H1 (cell line): ENCODE results near the gene FSTL4. TPM values are rescaled to one million over a fixed set of nuclear protein-coding genes. Genes with fewer than 3 reads are reported as not detected.

Source experiments
- CTCF ChIA-PET: fragments of 300-600 bp; sonication (Branson Sonifier 250); formaldehyde crosslinking; loops from one replicate; lab custom pipeline; 2021; ENCODE audit not compliant: partially characterized antibody; lab: Charles Lee
- POLR2A ChIA-PET: fragments of 300-600 bp; sonication (Branson Sonifier 250); formaldehyde crosslinking; loops from one replicate; lab custom pipeline; 2021; ENCODE audit warnings: inconsistent platforms; ENCODE audit not compliant: partially characterized antibody; lab: Charles Lee
- DNase-seq, 2 experiments: peaks; one replicate each; pipeline versions ENCODE4 v3.0.0 to v3.0.0-alpha.2; 2010 to 2022; ENCODE audit warnings: low spot score in 2 of 2, low read depth in 1 of 2, mixed read lengths in 1 of 2
- FAIRE-seq: peaks from 2 replicates; lab custom pipeline; 2011; peaks lifted over from hg19 to GRCh38; lab: Jason Lieb, UNC
- H2AFZ ChIP-seq: 2 replicates; pipeline ENCODE4 v1.8.1; 2012; ENCODE audit warnings: low read length, inconsistent platforms
- H2AK5ac ChIP-seq: 2 replicates; pipeline ENCODE4 v1.6.1; 2013; ENCODE audit warnings: low read depth, low read length
- H2BK120ac ChIP-seq: replicated peaks from 2 replicates; pipeline ENCODE3; 2013; ENCODE audit warnings: low read depth, low read length, inconsistent platforms
- H2BK12ac ChIP-seq: 2 replicates; pipeline ENCODE4 v1.6.1; 2013; ENCODE audit warnings: low read depth, low read length
- H2BK15ac ChIP-seq: 2 replicates; pipeline ENCODE4 v1.6.1; 2013; ENCODE audit warnings: low read length
- H2BK20ac ChIP-seq: 2 replicates; pipeline ENCODE4 v1.6.1; 2013; ENCODE audit warnings: low read length
- H2BK5ac ChIP-seq: 2 replicates; pipeline ENCODE4 v1.6.1; 2013; ENCODE audit warnings: low read depth, low read length
- H3K14ac ChIP-seq: 2 replicates; pipeline ENCODE4 v1.6.1; 2013; ENCODE audit warnings: inconsistent platforms; ENCODE audit not compliant: insufficient read length
- H3K18ac ChIP-seq: 2 replicates; pipeline ENCODE4 v1.6.1; 2013; ENCODE audit warnings: low read length; ENCODE audit errors: extremely low read depth
- H3K23ac ChIP-seq: 2 replicates; pipeline ENCODE4 v1.6.1; 2013; ENCODE audit warnings: inconsistent platforms; ENCODE audit not compliant: insufficient read length
- H3K23me2 ChIP-seq: 2 replicates; pipeline ENCODE4 v1.6.1; 2013; ENCODE audit warnings: low read depth, low read length
- H3K27ac ChIP-seq: 2 replicates; pipeline ENCODE4 v1.6.1; 2011; ENCODE audit warnings: low read depth, low read length, inconsistent platforms
- H3K27me3 ChIP-seq, 4 experiments: replicated peaks in 1 of 4; 1 replicate in 1 of 4; 2 replicates in 3 of 4; pipeline versions ENCODE4 v1.6.1 to v1.8.1; 2011 to 2013; ENCODE audit warnings: low read length in 3 of 4, mild to moderate bottlenecking in 3 of 4, inconsistent platforms in 2 of 4, mixed read lengths in 2 of 4, moderate library complexity in 1 of 4; ENCODE audit not compliant: control insufficient read depth in 3 of 4, insufficient read depth in 3 of 4; ENCODE audit errors: extremely low read depth in 1 of 4
- H3K36me3 ChIP-seq, 4 experiments: 2 replicates each; pipeline versions ENCODE4 v1.6.1 to v1.8.1; 2011 to 2013; ENCODE audit warnings: mild to moderate bottlenecking in 4 of 4, low read length in 3 of 4, moderate library complexity in 2 of 4, control low read depth in 1 of 4, inconsistent platforms in 1 of 4; ENCODE audit not compliant: insufficient read depth in 4 of 4, control insufficient read depth in 2 of 4
- H3K4ac ChIP-seq: replicated peaks from 2 replicates; pipeline ENCODE3; 2013; ENCODE audit warnings: low read length, low read depth, mixed read lengths, inconsistent platforms; ENCODE audit not compliant: insufficient read length
- H3K4me1 ChIP-seq, 4 experiments: replicated peaks in 1 of 4; 1 replicate in 1 of 4; 2 replicates in 3 of 4; pipeline versions ENCODE4 v1.6.1 to v1.8.1; 2011 to 2013; ENCODE audit warnings: low read length in 3 of 4, inconsistent platforms in 2 of 4, mixed read lengths in 1 of 4; ENCODE audit not compliant: insufficient read depth in 4 of 4, control insufficient read depth in 3 of 4
- H3K4me2 ChIP-seq, 2 experiments: 2 replicates each; pipeline versions ENCODE4 v1.6.1 to v1.8.1; 2011 to 2013; ENCODE audit warnings: low read depth in 2 of 2, low read length in 2 of 2, control low read depth in 1 of 2, inconsistent platforms in 1 of 2, mild to moderate bottlenecking in 1 of 2; ENCODE audit not compliant: insufficient read depth in 1 of 2
- H3K4me3 ChIP-seq, 4 experiments: fragments of 200-600, 300-600 bp in 1 of 4; sonication (generic), shearing (Covaris generic), sonication (Bioruptor Twin) in 1 of 4; 2 replicates each; pipeline versions ENCODE4 v1.5.1 to v1.8.1; 2011 to 2016; ENCODE audit warnings: low read length in 4 of 4, low read depth in 3 of 4, control low read depth in 2 of 4, inconsistent platforms in 2 of 4, mild to moderate bottlenecking in 2 of 4, mixed read lengths in 1 of 4, moderate library complexity in 1 of 4; ENCODE audit not compliant: insufficient read depth in 2 of 4; ENCODE audit errors: extremely low read depth in 1 of 4
- H3K56ac ChIP-seq: replicated peaks from 2 replicates; pipeline ENCODE3; 2013; ENCODE audit warnings: low read depth, mild to moderate bottlenecking, mixed read lengths, low read length, inconsistent platforms; ENCODE audit not compliant: insufficient read length
- H3K79me1 ChIP-seq: 2 replicates; pipeline ENCODE4 v1.6.1; 2013; ENCODE audit warnings: low read depth, low read length, control low read depth
- H3K79me2 ChIP-seq, 2 experiments: 2 replicates each; pipeline versions ENCODE4 v1.6.1 to v1.8.1; 2012 to 2013; ENCODE audit warnings: low read length in 2 of 2, mild to moderate bottlenecking in 2 of 2, inconsistent platforms in 1 of 2; ENCODE audit not compliant: insufficient read depth in 2 of 2, control insufficient read depth in 1 of 2
- H3K9ac ChIP-seq, 4 experiments: replicated peaks in 1 of 4; 1 replicate in 1 of 4; 2 replicates in 3 of 4; pipeline versions ENCODE4 v1.6.1 to v1.8.1; 2011 to 2013; ENCODE audit warnings: low read depth in 3 of 4, low read length in 3 of 4, control low read depth in 2 of 4, mild to moderate bottlenecking in 2 of 4, moderate library complexity in 2 of 4, inconsistent platforms in 1 of 4; ENCODE audit errors: extremely low read depth in 1 of 4
- H3K9me3 ChIP-seq, 2 experiments: 2 replicates each; pipeline versions ENCODE4 v1.6.1 to v1.8.1; 2012 to 2013; ENCODE audit warnings: mild to moderate bottlenecking in 2 of 2, moderate library complexity in 2 of 2, control low read depth in 1 of 2, inconsistent platforms in 1 of 2, low read depth in 1 of 2, low read length in 1 of 2, mixed read lengths in 1 of 2; ENCODE audit not compliant: insufficient read depth in 2 of 2
- H4K20me1 ChIP-seq, 2 experiments: replicated peaks in 1 of 2; 2 replicates each; pipeline versions ENCODE3 to v1.8.1; 2011 to 2013; ENCODE audit warnings: inconsistent platforms in 2 of 2, low read length in 2 of 2, mild to moderate bottlenecking in 1 of 2; ENCODE audit not compliant: insufficient read depth in 2 of 2, control insufficient read depth in 1 of 2
- H4K5ac ChIP-seq: 2 replicates; pipeline ENCODE4 v1.6.1; 2013; ENCODE audit warnings: low read length, low read depth, mixed read lengths, inconsistent platforms; ENCODE audit not compliant: insufficient read length
- H4K8ac ChIP-seq: 2 replicates; pipeline ENCODE4 v1.8.0; 2013; ENCODE audit warnings: mild to moderate bottlenecking, moderate library complexity, low read length, inconsistent platforms; ENCODE audit not compliant: insufficient read depth; ENCODE audit errors: extremely low read depth
- H4K91ac ChIP-seq: replicated peaks from 2 replicates; pipeline ENCODE3; 2013; ENCODE audit warnings: low read length, mixed read lengths, inconsistent platforms; ENCODE audit not compliant: insufficient read length
- ASH2L ChIP-seq: fragments of 200-600, 300-600 bp; sonication (generic); IDR thresholded peaks from one replicate; pipeline ENCODE4 v1.7.1; 2017; ENCODE audit warnings: low read length
- CHD2 ChIP-seq: IDR thresholded peaks from 2 replicates; pipeline ENCODE4 v1.6.1; 2012; ENCODE audit warnings: low read length, improper control_type of control experiment
- HDAC2 ChIP-seq, 2 experiments: fragments of 300-600 bp in 1 of 2; sonication (generic) in 1 of 2; IDR thresholded peaks; 2 replicates each; pipeline ENCODE4 v1.6.1; 2011 to 2012; ENCODE audit warnings: low read depth in 2 of 2, low read length in 2 of 2, mild to moderate bottlenecking in 2 of 2, moderate library complexity in 2 of 2, borderline replicate concordance in 1 of 2, inconsistent platforms in 1 of 2
- JUN ChIP-seq: IDR thresholded peaks from 2 replicates; pipeline ENCODE4 v1.6.1; 2011; ENCODE audit warnings: low read depth, mild to moderate bottlenecking, improper control_type of control experiment, low read length
- KDM4A ChIP-seq: IDR thresholded peaks from one replicate; pipeline ENCODE4 v1.7.1; 2012; ENCODE audit warnings: low read depth, mild to moderate bottlenecking, moderate library complexity, low read length, inconsistent platforms; ENCODE audit not compliant: severe bottlenecking
- MAX ChIP-seq: IDR thresholded peaks from 2 replicates; pipeline ENCODE4 v1.6.1; 2012; ENCODE audit warnings: inconsistent platforms
- NANOG ChIP-seq: IDR thresholded peaks from 2 replicates; pipeline ENCODE4 v1.6.1; 2011; ENCODE audit warnings: low read length, low read depth, mild to moderate bottlenecking, inconsistent platforms; ENCODE audit not compliant: insufficient read depth, poor library complexity, severe bottlenecking
- RXRA ChIP-seq: IDR thresholded peaks from 2 replicates; pipeline ENCODE4 v1.6.1; 2011; ENCODE audit warnings: low read depth, mild to moderate bottlenecking, low read length, moderate library complexity; ENCODE audit not compliant: insufficient read depth
- SAP30 ChIP-seq: fragments of 300-600 bp; sonication (generic); IDR thresholded peaks from 2 replicates; pipeline ENCODE4 v1.7.1; 2012; ENCODE audit warnings: low read length, moderate library complexity, mild to moderate bottlenecking, inconsistent platforms; ENCODE audit not compliant: insufficient read depth, insufficient replicate concordance
- SIRT6 ChIP-seq: IDR thresholded peaks from one replicate; pipeline ENCODE4 v1.7.1; 2012; ENCODE audit warnings: low read length, inconsistent platforms
- SUZ12 ChIP-seq: fragments of 200-600 bp; sonication (generic); IDR thresholded peaks from 2 replicates; pipeline ENCODE4 v1.6.1; 2012; ENCODE audit warnings: mild to moderate bottlenecking, inconsistent platforms, low read length, moderate library complexity, mixed read lengths
- TBP ChIP-seq: IDR thresholded peaks from 2 replicates; pipeline ENCODE4 v1.6.1; 2011; ENCODE audit warnings: low read depth, low read length, improper control_type of control experiment
- USF2 ChIP-seq: IDR thresholded peaks from 2 replicates; pipeline ENCODE4 v1.6.1; 2011; ENCODE audit warnings: low read length, improper control_type of control experiment
- WGBS, 2 experiments: shearing (Covaris generic) in 1 of 2; methylation state at CpG; one replicate each; pipeline versions ENCODE4 v1.1.6 to v1.1.7; 2013 to 2015; ENCODE audit warnings: low lambda C conversion rate in 2 of 2, mixed read lengths in 2 of 2, inconsistent platforms in 1 of 2, low coverage in 1 of 2, missing lambda C conversion rate in 1 of 2; ENCODE audit not compliant: insufficient replicate concordance in 2 of 2, insufficient coverage in 1 of 2, insufficient read length in 1 of 2; ENCODE audit errors: extremely low coverage in 1 of 2, missing lambda C conversion rate in 1 of 2; 5-methylcytosine and 5-hydroxymethylcytosine counted together
- polyA plus RNA-seq, 7 experiments: library from polyadenylated mRNA; depleted of rRNA in 3 of 7; stranded (reverse) in 5 of 7; unstranded in 2 of 7; fragments of >200 nt in 5 of 7; fragments of 200-250 nt in 2 of 7; gene quantifications; 1 replicate in 5 of 7; 2 replicates in 1 of 7; 4 replicates in 1 of 7; pipeline versions ENCODE4 v1.2.1 to v1.2.3, GENCODE V29; 2011 to 2013; ENCODE audit warnings: missing spikeins in 2 of 7, mixed read lengths in 2 of 7
- total RNA-seq: library from RNA; stranded (reverse); fragmentation: NEBNext Ultra II Directional; extraction: Animal tissue kit (Norgen Biotek cat#: 25700); gene quantifications from 2 replicates; pipeline ENCODE4 v1.2.1, GENCODE V29; 2021

FSTL4 gene
- total and polyA plus RNA-seq, 2 of the 8 experiments (the other 6 are each of a cell fraction or from before 2014, with no cell fraction given): 3.1 to 4.1 TPM

DNA sequence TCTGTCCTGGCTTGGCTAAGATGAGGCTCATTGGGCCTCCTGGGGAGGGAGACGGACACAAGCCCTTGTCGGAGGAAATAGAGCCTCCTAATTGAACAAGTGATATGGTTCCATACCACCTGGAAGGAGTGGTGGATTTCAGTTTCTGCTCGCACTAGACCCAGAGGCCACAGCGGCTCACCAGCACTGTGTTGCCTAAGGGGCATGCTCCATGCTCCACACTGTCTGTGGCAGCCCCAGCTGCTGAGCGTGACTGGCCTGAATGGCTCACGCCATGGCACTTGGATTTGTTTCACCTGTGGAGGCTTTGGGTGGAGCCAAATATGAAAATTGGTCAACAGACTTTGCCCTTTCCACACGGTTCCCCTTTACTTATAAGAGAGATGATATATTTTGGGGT is 379.4 kb downstream of the FSTL4 start:
- DNase-seq (no peak), FAIRE-seq (no peak)
- 87% methylated on average over 7 of the region's 7 CpGs; no CpG with 5 or more reads in 1 of the 2 experiments for WGBS, 2 experiments
- ChIA-PET POLR2A (interaction anchor here (1.4 kb wide), 1 partner anchor 11 kb away, joined by 3 read pairs; no protein-coding TSS in a partner anchor), CTCF (interaction anchor here (8.6 kb wide), 1 partner anchor 16 kb away, joined by 65 read pairs; no protein-coding TSS in a partner anchor)
- peaks cover 0 to 4% (median 0%) of the 10 kb centered on the region in 4 experiments; a peak in 1 of 7 replicates for H3K4me1 ChIP-seq
- no peaks in the 10 kb centered on the region; a peak in 1 of 8 replicates for H3K36me3 ChIP-seq
- H3K4me2 ChIP-seq: no peak overlapping the region
- H4K20me1 ChIP-seq: no peaks in the 10 kb centered on the region
- no peak overlapping the region for H3K4me3 ChIP-seq
- H3K27ac ChIP-seq: no peak overlapping the region
- no peak overlapping the region for H3K18ac ChIP-seq
- H3K56ac ChIP-seq: no peak overlapping the region
- H2AK5ac ChIP-seq: no peak overlapping the region
- H3K79me1 ChIP-seq: no peaks in the 10 kb centered on the region
- no peaks in the 10 kb centered on the region for H3K9me3 ChIP-seq
- H2BK120ac ChIP-seq: no peak overlapping the region
- H3K23ac ChIP-seq: no peak overlapping the region
- no peaks in the 10 kb centered on the region for H3K23me2 ChIP-seq
- H2BK20ac ChIP-seq: no peak overlapping the region
- no peak overlapping the region for H2BK5ac ChIP-seq
- H4K5ac ChIP-seq: no peak overlapping the region
- no peak overlapping the region for H4K91ac ChIP-seq
- no peak overlapping the region for H3K9ac ChIP-seq
- no peaks in the 10 kb centered on the region for H3K79me2 ChIP-seq
- no peak overlapping the region for H3K14ac ChIP-seq
- no peak overlapping the region for H4K8ac ChIP-seq
- H2BK12ac ChIP-seq: no peak overlapping the region
- no peaks in the 10 kb centered on the region for H3K27me3 ChIP-seq
- no peak overlapping the region for H3K4ac ChIP-seq
- no peak overlapping the region for H2AFZ ChIP-seq
- H2BK15ac ChIP-seq: no peak overlapping the region
- TF ChIP-seq HDAC2 (IDR thresholded peaks at IDR 0.05; ENCODE audit: borderline replicate concordance in 1 of 2, low read depth in 2 of 2, low read length in 2 of 2): no peak
- no peak for TF ChIP-seq NANOG
- TF ChIP-seq KDM4A: no peak
- no peak for TF ChIP-seq SAP30
- TF ChIP-seq USF2: no peak
- no peak for TF ChIP-seq JUN
- no peak for TF ChIP-seq SUZ12
- no peak for TF ChIP-seq TBP
- no peak for TF ChIP-seq CHD2
- no peak for TF ChIP-seq RXRA
- no peak for TF ChIP-seq ASH2L
- TF ChIP-seq MAX: no peak
- TF ChIP-seq SIRT6: no peak
